HepG2 (cell line): ENCODE results near the gene ISLR2. TPM values are rescaled to one million over a fixed set of nuclear protein-coding genes. Genes with fewer than 3 reads are reported as not detected.

Experiments used
- ATAC-seq: fragments of 200-7000 bp; cut with Tn5 transposase; 3 replicates; pipeline ENCODE4 v1.9.1; 2020; ENCODE audit warnings: mild to moderate bottlenecking, moderate library complexity
- BruUV-seq: library from RNA; stranded (reverse); fragments of 400-500 nt; replicated peaks from 2 replicates; lab custom pipeline; 2021; lab: Mats Ljungman, UMichigan
- CTCF ChIA-PET: fragments of 300-600 bp; formaldehyde crosslinking; extraction: SDS; loops from one replicate; lab custom pipeline; 2021; ENCODE audit warnings: low total read pairs, inconsistent platforms, low intra/inter-chr PET ratio; lab: Yijun Ruan, JAX
- POLR2A ChIA-PET: fragments of 350-600 bp; sonication (Branson Sonifier 250); formaldehyde crosslinking; loops from one replicate; lab custom pipeline; 2020; ENCODE audit warnings: antibody characterized with exemption, inconsistent platforms; lab: Yijun Ruan, JAX
- DNase-seq: peaks from one replicate; pipeline ENCODE4 v3.0.0-alpha.2; 2015; ENCODE audit warnings: low spot score
- FAIRE-seq: peaks from 3 replicates; lab custom pipeline; 2011; peaks lifted over from hg19 to GRCh38; lab: Jason Lieb, UNC
- H2AFZ ChIP-seq: one replicate; pipeline ENCODE4 v1.6.1; 2011; ENCODE audit warnings: low read length, inconsistent platforms
- H3K27ac ChIP-seq: fragments of 300-600 bp; 3 replicates; pipeline ENCODE4 v1.8.0; 2011; ENCODE audit warnings: mixed run types, mild to moderate bottlenecking, mixed read lengths, low read length, inconsistent platforms; ENCODE audit not compliant: insufficient read depth; ENCODE audit errors: extremely low read length
- H3K27me3 ChIP-seq, 2 experiments: fragments of 200-600 bp in 1 of 2; 2 replicates in 1 of 2; 3 replicates in 1 of 2; pipeline versions ENCODE4 v1.6.0 to v1.8.0; 2011; ENCODE audit warnings: low read length in 2 of 2, mild to moderate bottlenecking in 2 of 2, moderate library complexity in 2 of 2, inconsistent platforms in 1 of 2; ENCODE audit not compliant: insufficient read depth in 2 of 2, control insufficient read depth in 1 of 2
- H3K36me3 ChIP-seq, 2 experiments: fragments of 200-600 bp in 1 of 2; replicated peaks in 1 of 2; 2 replicates in 1 of 2; 3 replicates in 1 of 2; pipeline versions ENCODE4 v1.5.1 to v1.8.0; 2011; ENCODE audit warnings: low read length in 2 of 2, inconsistent platforms in 1 of 2; ENCODE audit not compliant: insufficient read depth in 2 of 2, control insufficient read depth in 1 of 2
- H3K4me1 ChIP-seq: 2 replicates; pipeline ENCODE4 v1.5.1; 2012; ENCODE audit warnings: low read length, inconsistent platforms; ENCODE audit not compliant: insufficient read depth
- H3K4me2 ChIP-seq: 2 replicates; pipeline ENCODE4 v1.6.0; 2011; ENCODE audit warnings: low read depth, low read length, inconsistent platforms
- H3K4me3 ChIP-seq, 3 experiments: fragments of 200-600 bp in 1 of 3; sonication (generic), shearing (Covaris generic) in 1 of 3; replicated peaks in 1 of 3; 2 replicates each; pipeline ENCODE4 v1.5.1; 2011 to 2016; ENCODE audit warnings: low read length in 3 of 3, inconsistent platforms in 2 of 3, low read depth in 2 of 3, mild to moderate bottlenecking in 2 of 3, control low read depth in 1 of 3, mixed read lengths in 1 of 3; ENCODE audit not compliant: insufficient read depth in 1 of 3
- H3K79me2 ChIP-seq: one replicate; pipeline ENCODE4 v1.6.1; 2011; ENCODE audit warnings: low read length, inconsistent platforms; ENCODE audit not compliant: insufficient read depth
- H3K9ac ChIP-seq: 2 replicates; pipeline ENCODE4 v1.6.0; 2011; ENCODE audit warnings: mild to moderate bottlenecking, low read depth, low read length, inconsistent platforms; ENCODE audit not compliant: insufficient read depth
- H3K9me3 ChIP-seq: 2 replicates; pipeline ENCODE4 v1.5.1; 2012; ENCODE audit warnings: mild to moderate bottlenecking, low read length
- H4K20me1 ChIP-seq: 2 replicates; pipeline ENCODE4 v1.6.0; 2011; ENCODE audit warnings: inconsistent platforms, mild to moderate bottlenecking, low read length, moderate library complexity; ENCODE audit not compliant: insufficient read depth
- EEA1 ChIP-seq: sonication (generic); formaldehyde crosslinking; IDR thresholded peaks from 2 replicates; pipeline ENCODE4 v1.5.1; 2020; ENCODE audit warnings: mild to moderate bottlenecking, missing genetic modification reagents, borderline replicate concordance
- GTF2F1 ChIP-seq: fragments of 150-350 bp; IDR thresholded peaks from 2 replicates; pipeline ENCODE4 v1.6.1; 2014; ENCODE audit warnings: low read length
- ZFP41 ChIP-seq: sonication (generic); formaldehyde crosslinking; IDR thresholded peaks from 2 replicates; pipeline ENCODE4 v1.4.0; 2020; ENCODE audit warnings: mild to moderate bottlenecking, missing genetic modification reagents, borderline replicate concordance
- ZNF564 ChIP-seq: sonication (generic); formaldehyde crosslinking; IDR thresholded peaks from 2 replicates; pipeline ENCODE4 v1.8.1; 2023; ENCODE audit warnings: mild to moderate bottlenecking, missing genetic modification reagents
- WGBS: methylation state at CpG from one replicate; pipeline ENCODE4 v1.1.6; 2017; ENCODE audit warnings: low lambda C conversion rate; 5-methylcytosine and 5-hydroxymethylcytosine counted together
- in situ Hi-C: cut with HindIII; loops from 2 replicates; pipeline ENCODE4 v1.10.0; 2017; ENCODE audit warnings: low pct_unique_long_range_greater_than_20kb; ENCODE audit not compliant: extremely low pct_ligation_motif_present
- intact Hi-C: fragments of 100-400 bp; cut with micrococcal nuclease; formaldehyde crosslinking; loops from one replicate; pipeline ENCODE4 v1.10.0; 2022; ENCODE audit not compliant: unreplicated experiment
- polyA plus RNA-seq, 8 experiments: library from polyadenylated mRNA; depleted of rRNA in 3 of 8; stranded (reverse) in 7 of 8; unstranded in 1 of 8; fragments of >200 nt; fragmentation: Illumina TruSeq in 4 of 8; extraction: Trizol in 4 of 8; gene quantifications; 2 replicates each; pipeline versions ENCODE4 v1.2.1 to v1.2.3, GENCODE V29; 2011 to 2016; ENCODE audit warnings: low read depth in 4 of 8, missing spikeins in 1 of 8, mixed read lengths in 1 of 8; ENCODE audit not compliant: insufficient read depth in 1 of 8
- total RNA-seq, 5 experiments: library from RNA; depleted of rRNA; stranded (reverse); fragments of >200 nt; fragmentation: Illumina TruSeq; extraction: Trizol; gene quantifications; 2 replicates each; pipeline ENCODE4 v1.2.3, GENCODE V29; 2016; ENCODE audit warnings: low read depth in 1 of 5
- TF ChIP-seq, protein P1 (sequence below): IDR thresholded peaks from 2 replicates; pipeline ENCODE4 v1.6.1; 2016; ENCODE audit warnings: mild to moderate bottlenecking, missing biosample characterization, missing genetic modification reagents
- TF ChIP-seq, protein P2 (sequence below): sonication (generic); formaldehyde crosslinking; IDR thresholded peaks from 2 replicates; pipeline ENCODE4 v1.4.0; 2020; ENCODE audit warnings: missing genetic modification reagents

Gene ISLR2
- total and polyA plus RNA-seq, 2 of the 13 experiments (the other 11 are each of a cell fraction or from before 2014, with no cell fraction given) = not detected

DNA sequence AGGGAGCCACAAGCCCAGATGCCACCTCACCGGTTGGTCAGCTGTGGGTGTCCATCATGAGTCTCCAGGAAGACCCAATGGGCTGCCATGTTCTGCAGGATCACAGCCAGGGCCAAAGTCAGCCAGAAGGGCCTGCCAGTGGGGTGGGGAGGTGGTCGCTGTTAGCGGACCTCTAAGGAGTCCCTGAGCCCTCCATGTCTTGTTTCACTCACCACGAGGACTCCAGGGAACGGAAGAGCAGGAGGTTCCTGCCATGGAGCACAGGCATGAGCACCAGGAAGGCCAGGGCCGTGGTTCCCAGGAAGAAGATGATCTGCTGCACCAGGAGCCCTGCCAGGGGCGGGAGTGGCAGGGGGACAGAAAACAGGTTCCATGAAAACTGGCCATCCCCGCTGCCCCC lies 51.7 kb downstream of the ISLR2 start:
- Histone ChIP-seq H3K27me3 (peaks cover 1 to 3% of the 10 kb centered on the region in 2 experiments; a peak in 2 of 5 replicates), H3K9ac (no peak overlapping the region), H3K36me3 (no peaks in the 10 kb centered on the region), H3K4me3 (no peak overlapping the region), H3K9me3 (no peaks in the 10 kb centered on the region), H2AFZ (no peak overlapping the region), H3K27ac (no peak overlapping the region)
- ATAC-seq (no peak), FAIRE-seq (no peak)
- CTCF ChIA-PET = no interaction called here
- POLR2A ChIA-PET = no interaction called here
- 36% methylated on average over 1 of the region's 8 CpGs for WGBS
- BruUV-seq = no TSS peak
- intact Hi-C loops (no loop called here), in situ Hi-C loops (no loop called here)
- no peak for TF ChIP-seq ZNF564 (CRISPR knock-in tag)
- no peak for TF ChIP-seq EEA1 (CRISPR knock-in tag)
- TF ChIP-seq GTF2F1 = no peak
- TF ChIP-seq, protein P1, sequence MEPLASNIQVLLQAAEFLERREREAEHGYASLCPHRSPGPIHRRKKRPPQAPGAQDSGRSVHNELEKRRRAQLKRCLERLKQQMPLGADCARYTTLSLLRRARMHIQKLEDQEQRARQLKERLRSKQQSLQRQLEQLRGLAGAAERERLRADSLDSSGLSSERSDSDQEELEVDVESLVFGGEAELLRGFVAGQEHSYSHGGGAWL (CRISPR knock-in tag) = no peak
- TF ChIP-seq, all 625 proteins: peak for 0
- H3K79me2 ChIP-seq = no peaks in the 10 kb centered on the region
- H3K4me1 ChIP-seq = no peaks in the 10 kb centered on the region
- no peak for DNase-seq
- H4K20me1 ChIP-seq = no peaks in the 10 kb centered on the region; the same call in 1 of the 2 replicates
- H3K4me2 ChIP-seq = no peak overlapping the region

DNA sequence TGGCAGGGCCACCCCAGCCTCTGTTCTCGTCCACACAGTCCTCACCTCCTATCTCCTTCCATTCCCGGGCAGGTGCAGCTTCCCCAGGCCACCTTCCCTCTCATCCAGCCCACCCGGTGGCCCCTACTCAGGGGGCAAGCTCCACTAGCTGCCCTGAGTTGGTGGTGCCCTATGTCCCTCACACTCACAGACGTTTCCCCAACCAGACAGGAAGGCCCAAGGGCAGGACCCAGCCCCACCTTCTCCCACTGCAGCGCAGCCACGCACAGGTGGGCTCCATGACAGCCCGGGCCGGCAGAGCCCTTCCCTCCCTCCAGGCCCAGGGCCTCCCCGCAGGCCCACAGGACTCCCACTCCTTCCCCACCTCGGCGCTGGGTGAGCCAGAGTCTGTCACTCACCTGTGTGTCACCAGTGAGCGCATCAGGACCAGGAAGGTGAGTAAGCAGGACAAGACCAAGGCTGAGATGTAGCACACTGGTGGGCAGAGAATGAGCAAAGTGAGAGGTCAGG lies 54.3 kb downstream of the ISLR2 start:
- H3K4me1 ChIP-seq = no peaks in the 10 kb centered on the region
- no peak overlapping the region for H3K9ac ChIP-seq
- H3K36me3 ChIP-seq = no peaks in the 10 kb centered on the region
- no peaks in the 10 kb centered on the region; the same call in 1 of the 2 replicates for H4K20me1 ChIP-seq
- 19% methylated on average over 4 of the region's 12 CpGs for WGBS
- H3K27ac ChIP-seq = no peak overlapping the region
- peaks cover 1 to 3% of the 10 kb centered on the region in 2 experiments; a peak in 1 of 5 replicates for H3K27me3 ChIP-seq
- H3K9me3 ChIP-seq = no peaks in the 10 kb centered on the region
- intact Hi-C loops (no loop called here), in situ Hi-C loops (no loop called here)
- no peak overlapping the region for H3K4me2 ChIP-seq
- ATAC-seq = no peak
- no peak overlapping the region for H2AFZ ChIP-seq
- no peak overlapping the region for H3K4me3 ChIP-seq
- DNase-seq = no peak
- CTCF ChIA-PET = no interaction called here
- FAIRE-seq = no peak
- H3K79me2 ChIP-seq = no peaks in the 10 kb centered on the region
- no TSS peak for BruUV-seq
- POLR2A ChIA-PET = no interaction called here
- TF ChIP-seq, protein P2, sequence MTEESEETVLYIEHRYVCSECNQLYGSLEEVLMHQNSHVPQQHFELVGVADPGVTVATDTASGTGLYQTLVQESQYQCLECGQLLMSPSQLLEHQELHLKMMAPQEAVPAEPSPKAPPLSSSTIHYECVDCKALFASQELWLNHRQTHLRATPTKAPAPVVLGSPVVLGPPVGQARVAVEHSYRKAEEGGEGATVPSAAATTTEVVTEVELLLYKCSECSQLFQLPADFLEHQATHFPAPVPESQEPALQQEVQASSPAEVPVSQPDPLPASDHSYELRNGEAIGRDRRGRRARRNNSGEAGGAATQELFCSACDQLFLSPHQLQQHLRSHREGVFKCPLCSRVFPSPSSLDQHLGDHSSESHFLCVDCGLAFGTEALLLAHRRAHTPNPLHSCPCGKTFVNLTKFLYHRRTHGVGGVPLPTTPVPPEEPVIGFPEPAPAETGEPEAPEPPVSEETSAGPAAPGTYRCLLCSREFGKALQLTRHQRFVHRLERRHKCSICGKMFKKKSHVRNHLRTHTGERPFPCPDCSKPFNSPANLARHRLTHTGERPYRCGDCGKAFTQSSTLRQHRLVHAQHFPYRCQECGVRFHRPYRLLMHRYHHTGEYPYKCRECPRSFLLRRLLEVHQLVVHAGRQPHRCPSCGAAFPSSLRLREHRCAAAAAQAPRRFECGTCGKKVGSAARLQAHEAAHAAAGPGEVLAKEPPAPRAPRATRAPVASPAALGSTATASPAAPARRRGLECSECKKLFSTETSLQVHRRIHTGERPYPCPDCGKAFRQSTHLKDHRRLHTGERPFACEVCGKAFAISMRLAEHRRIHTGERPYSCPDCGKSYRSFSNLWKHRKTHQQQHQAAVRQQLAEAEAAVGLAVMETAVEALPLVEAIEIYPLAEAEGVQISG (CRISPR knock-in tag) = no peak
- no peak for TF ChIP-seq ZFP41
- TF ChIP-seq, all 625 proteins: peak for 0
